Lower leg skin (tissue), 3 donors: ENCODE data around the gene ADGRA1.

Experiments used
- POLR2A ChIP-seq, 2 donors: fragments of 450-650 bp; IDR thresholded peaks; one replicate each; pipeline ENCODE4 v1.6.1; 2016 to 2017; ENCODE audit warnings: antibody characterized with exemption in 2 of 2, mild to moderate bottlenecking in 1 of 2, moderate library complexity in 1 of 2
- TF ChIP-seq, protein P1 (sequence below), 3 donors: fragments of 450-650 bp; IDR thresholded peaks; one replicate each; pipeline ENCODE4 v1.5.1; 2016; ENCODE audit warnings: antibody characterized with exemption in 3 of 3, mild to moderate bottlenecking in 3 of 3, moderate library complexity in 2 of 3

GRCh38 chr10:133080683-133081040 is 7.1 kb upstream of the ADGRA1 start:
- no peak for TF ChIP-seq POLR2A (IDR thresholded peaks at IDR 0.05)
- TF ChIP-seq, protein P1, sequence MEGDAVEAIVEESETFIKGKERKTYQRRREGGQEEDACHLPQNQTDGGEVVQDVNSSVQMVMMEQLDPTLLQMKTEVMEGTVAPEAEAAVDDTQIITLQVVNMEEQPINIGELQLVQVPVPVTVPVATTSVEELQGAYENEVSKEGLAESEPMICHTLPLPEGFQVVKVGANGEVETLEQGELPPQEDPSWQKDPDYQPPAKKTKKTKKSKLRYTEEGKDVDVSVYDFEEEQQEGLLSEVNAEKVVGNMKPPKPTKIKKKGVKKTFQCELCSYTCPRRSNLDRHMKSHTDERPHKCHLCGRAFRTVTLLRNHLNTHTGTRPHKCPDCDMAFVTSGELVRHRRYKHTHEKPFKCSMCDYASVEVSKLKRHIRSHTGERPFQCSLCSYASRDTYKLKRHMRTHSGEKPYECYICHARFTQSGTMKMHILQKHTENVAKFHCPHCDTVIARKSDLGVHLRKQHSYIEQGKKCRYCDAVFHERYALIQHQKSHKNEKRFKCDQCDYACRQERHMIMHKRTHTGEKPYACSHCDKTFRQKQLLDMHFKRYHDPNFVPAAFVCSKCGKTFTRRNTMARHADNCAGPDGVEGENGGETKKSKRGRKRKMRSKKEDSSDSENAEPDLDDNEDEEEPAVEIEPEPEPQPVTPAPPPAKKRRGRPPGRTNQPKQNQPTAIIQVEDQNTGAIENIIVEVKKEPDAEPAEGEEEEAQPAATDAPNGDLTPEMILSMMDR (IDR thresholded peaks at IDR 0.05): no peak
